T-helper 1 cell treated with Interleukin-12 subunit alpha and Interleukin-12 subunit beta and Interleukin-4 antibody, amounts not matched to agents 30 ng/mL and 1 ng/mL, for 36 hours (primary cell): Measurements from ENCODE around the gene ABLIM2. TPM values are rescaled to one million over a fixed set of nuclear protein-coding genes. Genes with fewer than 3 reads are reported as not detected.

Experiments
- intact Hi-C: fragments of 100-400 bp; cut with micrococcal nuclease; formaldehyde crosslinking; loops from one replicate; pipeline ENCODE4 v1.15.1; 2024
- total RNA-seq: library from RNA; stranded (reverse); gene quantifications from 2 replicates; pipeline ENCODE4 v1.2.3, GENCODE V29; 2022

Gene ABLIM2
- total RNA-seq, 1 donor from 2014 or later = 0.51 TPM

- intact Hi-C loops = no loop called here
These were observed 81.2 kb downstream of the ABLIM2 start for GRCh38 chr4:8077181-8078108.

GRCh38 chr4:8076023-8076422 lies 82.6 kb downstream of the ABLIM2 start:
- intact Hi-C loops = no loop called here

- intact Hi-C loops = no loop called here
These were observed 85.3 kb downstream of the ABLIM2 start for GRCh38 chr4:8073206-8073863.

GRCh38 chr4:8072235-8072968 lies 86.2 kb downstream of the ABLIM2 start:
- intact Hi-C loops = no loop called here

GRCh38 chr4:8071766-8072165 lies 86.8 kb downstream of the ABLIM2 start:
- intact Hi-C loops = no loop called here

- intact Hi-C loops = no loop called here
These were observed 87.6 kb downstream of the ABLIM2 start for GRCh38 chr4:8070736-8071718.

- intact Hi-C loops = no loop called here
These were observed 89.4 kb downstream of the ABLIM2 start for GRCh38 chr4:8069102-8069752.

GRCh38 chr4:8067945-8068896 lies 90.4 kb downstream of the ABLIM2 start:
- intact Hi-C loops = loop anchor here (2.0 kb wide), 1 partner anchor 59 kb away; no protein-coding TSS in a partner anchor

GRCh38 chr4:8067274-8067936 lies 91.2 kb downstream of the ABLIM2 start:
- intact Hi-C loops = loop anchor here (2.0 kb wide), 1 partner anchor 59 kb away; no protein-coding TSS in a partner anchor

- intact Hi-C loops = loop anchor here (2.0 kb wide), 1 partner anchor 60 kb away; no protein-coding TSS in a partner anchor
These were observed 92.2 kb downstream of the ABLIM2 start for GRCh38 chr4:8066336-8066931.

- intact Hi-C loops = no loop called here
These were observed 94.5 kb downstream of the ABLIM2 start for GRCh38 chr4:8063974-8064563.

- intact Hi-C loops = no loop called here
These were observed 97.0 kb downstream of the ABLIM2 start for GRCh38 chr4:8061573-8061972.

- intact Hi-C loops = no loop called here
These were observed 97.5 kb downstream of the ABLIM2 start for GRCh38 chr4:8061145-8061544.

GRCh38 chr4:8060632-8061031 lies 98.0 kb downstream of the ABLIM2 start:
- intact Hi-C loops = no loop called here

GRCh38 chr4:8058031-8058479 lies 100.6 kb downstream of the ABLIM2 start:
- intact Hi-C loops = no loop called here

GRCh38 chr4:8055206-8055605 lies 103.4 kb downstream of the ABLIM2 start:
- intact Hi-C loops = no loop called here

- intact Hi-C loops = no loop called here
These were observed 104.7 kb downstream of the ABLIM2 start for GRCh38 chr4:8053688-8054449.
